ENCODE data around the gene MRPL40.

Gene MRPL40

GRCh38 chr22:19432133-19432851 is at the start of gene MRPL40:
Gene MRPL40, plus strand, starts transcription at chr22:19432545. Its CDS starts 10 bp downstream, at chr22:19432555.
- DNase-seq (ENCODE audit: low read depth in 2 of 2) = peak; percentile 86 to 89

- no peak for DNase-seq (ENCODE audit: low read depth in 2 of 2)
These were observed 49.1 kb upstream of the MRPL40 start for GRCh38 chr22:19383292-19383691.

GRCh38 chr22:19385221-19385906 is 47.0 kb upstream of the MRPL40 start:
- DNase-seq (ENCODE audit: low read depth in 2 of 2) = no peak

GRCh38 chr22:19386248-19386647 is 46.1 kb upstream of the MRPL40 start:
- DNase-seq (ENCODE audit: low read depth in 2 of 2) = no peak

- no peak for DNase-seq (ENCODE audit: low read depth in 2 of 2)
These were observed 45.3 kb upstream of the MRPL40 start for GRCh38 chr22:19387038-19387437.

- DNase-seq (ENCODE audit: low read depth in 2 of 2) = no peak
These were observed 44.8 kb upstream of the MRPL40 start for GRCh38 chr22:19387575-19387974.

GRCh38 chr22:19393704-19394103 is 38.6 kb upstream of the MRPL40 start:
- no peak for DNase-seq (ENCODE audit: low read depth in 2 of 2)

- DNase-seq (ENCODE audit: low read depth in 2 of 2) = no peak
These were observed 37.9 kb upstream of the MRPL40 start for GRCh38 chr22:19394274-19395050.

- DNase-seq (ENCODE audit: low read depth in 2 of 2) = no peak
These were observed 37.1 kb upstream of the MRPL40 start for GRCh38 chr22:19395276-19395675.

GRCh38 chr22:19396561-19396933 is 35.8 kb upstream of the MRPL40 start:
- no peak for DNase-seq (ENCODE audit: low read depth in 2 of 2)

GRCh38 chr22:19396934-19397733 is 35.2 kb upstream of the MRPL40 start:
- no peak for DNase-seq (ENCODE audit: low read depth in 2 of 2)

- DNase-seq (ENCODE audit: low read depth in 2 of 2) = no peak
These were observed 34.6 kb upstream of the MRPL40 start for GRCh38 chr22:19397734-19398104.

- DNase-seq (ENCODE audit: low read depth in 2 of 2) = no peak
These were observed 34.1 kb upstream of the MRPL40 start for GRCh38 chr22:19398206-19398605.

GRCh38 chr22:19398652-19399051 is 33.7 kb upstream of the MRPL40 start:
- no peak for DNase-seq (ENCODE audit: low read depth in 2 of 2)

- no peak for DNase-seq (ENCODE audit: low read depth in 2 of 2)
These were observed 31.5 kb upstream of the MRPL40 start for GRCh38 chr22:19400881-19401280.

GRCh38 chr22:19401483-19401882 is 30.9 kb upstream of the MRPL40 start:
- no peak for DNase-seq (ENCODE audit: low read depth in 2 of 2)

GRCh38 chr22:19402642-19403191 is 29.6 kb upstream of the MRPL40 start:
- no peak for DNase-seq (ENCODE audit: low read depth in 2 of 2)

- DNase-seq (ENCODE audit: low read depth in 2 of 2) = no peak
These were observed 27.7 kb upstream of the MRPL40 start for GRCh38 chr22:19404676-19405075.

GRCh38 chr22:19405133-19405532 is 27.2 kb upstream of the MRPL40 start:
- no peak for DNase-seq (ENCODE audit: low read depth in 2 of 2)

- DNase-seq (ENCODE audit: low read depth in 2 of 2) = no peak
These were observed 26.7 kb upstream of the MRPL40 start for GRCh38 chr22:19405652-19406051.

GRCh38 chr22:19406281-19406811 is 26.0 kb upstream of the MRPL40 start:
- DNase-seq (ENCODE audit: low read depth in 2 of 2) = no peak

Measured in stimulated activated CD4-positive, alpha-beta T cell treated with anti-CD3 and anti-CD28 coated beads, Interleukin-15, amount 100 ng/mL, for 48 hours (primary cell).